ENCODE results near the gene TAGLN2. TPM values are rescaled to one million over a fixed set of nuclear protein-coding genes. Genes with fewer than 3 reads are reported as not detected.

Gene TAGLN2
- total and polyA plus RNA-seq, 10 of the 15 experiments (the other 5 are each of a cell fraction or from before 2014, with no cell fraction given), result 155 to 611 (median 363) TPM

DNA sequence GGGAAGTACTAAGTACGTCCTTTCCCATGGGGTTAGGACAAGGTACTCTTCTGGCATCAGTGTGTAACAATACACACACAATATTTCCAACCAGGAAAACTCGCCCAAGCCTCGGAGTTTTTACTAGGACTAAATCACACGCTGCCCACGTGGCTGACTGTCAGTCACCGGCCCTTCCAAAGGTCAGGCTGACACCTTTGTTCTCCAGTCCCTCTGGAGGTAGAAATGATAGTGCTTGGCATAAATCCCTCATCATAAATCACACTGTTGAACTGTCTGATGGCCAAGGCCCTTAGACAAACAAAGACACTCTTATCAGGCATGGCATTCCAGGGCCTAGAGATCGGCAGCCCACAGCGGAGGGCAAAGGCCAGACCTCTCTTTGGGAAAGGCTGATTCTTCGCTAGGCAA, 45.6 kb upstream of the TAGLN2 start:
- Histone ChIP-seq H3K4me3 (no peak overlapping the region), H3K36me3 (ENCODE audit: control insufficient read depth in 2 of 2, insufficient read depth in 2 of 2, low read length in 1 of 2) (no peaks in the 10 kb centered on the region), H3K79me2 (ENCODE audit: control insufficient read depth, insufficient read depth, low read length) (no peaks in the 10 kb centered on the region), H4K20me1 (ENCODE audit: control insufficient read depth, insufficient read depth) (no peaks in the 10 kb centered on the region), H2AFZ (ENCODE audit: control insufficient read depth, low read depth, low read length) (no peak overlapping the region), H3K4me2 (ENCODE audit: control insufficient read depth, insufficient read depth) (no peak overlapping the region), H3K9me3 (replicated peaks; ENCODE audit: control insufficient read depth, insufficient read depth, low read length) (no peaks in the 10 kb centered on the region), H3K27me3 (replicated peaks in 1 of 2; ENCODE audit: control insufficient read depth in 2 of 2, insufficient read depth in 2 of 2, low read length in 1 of 2) (peaks cover 3 to 4% of the 10 kb centered on the region in 2 experiments; a peak in 3 of 4 replicates), H3K4me1 (ENCODE audit: control insufficient read depth, insufficient read depth, low read length) (no peaks in the 10 kb centered on the region), H3K27ac (ENCODE audit: control insufficient read depth, insufficient read depth) (no peak overlapping the region), H3K9ac (ENCODE audit: control insufficient read depth, insufficient read depth, low read length) (no peak overlapping the region)
- POLR2A ChIA-PET, result no interaction called here
- intact Hi-C loops (cut with micrococcal nuclease; ENCODE audit: unreplicated experiment), result no loop called here
- in situ Hi-C loops (cut with MboI), result no loop called here
- RAD21 ChIA-PET (ENCODE audit: unreplicated experiment), result no interaction called here
- 25% methylated on average over 9 of the region's 9 CpGs for WGBS (ENCODE audit: insufficient coverage, insufficient replicate concordance, low lambda C conversion rate, missing lambda C conversion rate)
- SMC1A ChIA-PET (ENCODE audit: uncharacterized antibody, unreplicated experiment), result no interaction called here
- DNase-seq (ENCODE audit: low read depth, low spot score) (no peak), ATAC-seq (no peak), FAIRE-seq (no peak)
- CTCF ChIA-PET, result no interaction called here
- no TSS peak for BruUV-seq (replicated peaks)
- TF ChIP-seq GATAD2B (conservative IDR thresholded peaks at IDR 0.05; ENCODE audit: low read depth) (no peak), HDAC2 (IDR thresholded peaks at IDR 0.05) (no peak), NR2C1 (IDR thresholded peaks at IDR 0.05) (no peak), TARDBP (IDR thresholded peaks at IDR 0.05; ENCODE audit: borderline replicate concordance) (no peak)
- TF ChIP-seq, protein P1, sequence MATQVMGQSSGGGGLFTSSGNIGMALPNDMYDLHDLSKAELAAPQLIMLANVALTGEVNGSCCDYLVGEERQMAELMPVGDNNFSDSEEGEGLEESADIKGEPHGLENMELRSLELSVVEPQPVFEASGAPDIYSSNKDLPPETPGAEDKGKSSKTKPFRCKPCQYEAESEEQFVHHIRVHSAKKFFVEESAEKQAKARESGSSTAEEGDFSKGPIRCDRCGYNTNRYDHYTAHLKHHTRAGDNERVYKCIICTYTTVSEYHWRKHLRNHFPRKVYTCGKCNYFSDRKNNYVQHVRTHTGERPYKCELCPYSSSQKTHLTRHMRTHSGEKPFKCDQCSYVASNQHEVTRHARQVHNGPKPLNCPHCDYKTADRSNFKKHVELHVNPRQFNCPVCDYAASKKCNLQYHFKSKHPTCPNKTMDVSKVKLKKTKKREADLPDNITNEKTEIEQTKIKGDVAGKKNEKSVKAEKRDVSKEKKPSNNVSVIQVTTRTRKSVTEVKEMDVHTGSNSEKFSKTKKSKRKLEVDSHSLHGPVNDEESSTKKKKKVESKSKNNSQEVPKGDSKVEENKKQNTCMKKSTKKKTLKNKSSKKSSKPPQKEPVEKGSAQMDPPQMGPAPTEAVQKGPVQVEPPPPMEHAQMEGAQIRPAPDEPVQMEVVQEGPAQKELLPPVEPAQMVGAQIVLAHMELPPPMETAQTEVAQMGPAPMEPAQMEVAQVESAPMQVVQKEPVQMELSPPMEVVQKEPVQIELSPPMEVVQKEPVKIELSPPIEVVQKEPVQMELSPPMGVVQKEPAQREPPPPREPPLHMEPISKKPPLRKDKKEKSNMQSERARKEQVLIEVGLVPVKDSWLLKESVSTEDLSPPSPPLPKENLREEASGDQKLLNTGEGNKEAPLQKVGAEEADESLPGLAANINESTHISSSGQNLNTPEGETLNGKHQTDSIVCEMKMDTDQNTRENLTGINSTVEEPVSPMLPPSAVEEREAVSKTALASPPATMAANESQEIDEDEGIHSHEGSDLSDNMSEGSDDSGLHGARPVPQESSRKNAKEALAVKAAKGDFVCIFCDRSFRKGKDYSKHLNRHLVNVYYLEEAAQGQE (IDR thresholded peaks at IDR 0.05; ENCODE audit: low read depth, low read length), result no peak

Data from GM12878 (cell line).